NK-92 (cell line): ENCODE measurements around the gene CFAP141.

Experiments used
- DNase-seq: peaks from one replicate; lab custom pipeline; 2025; ENCODE audit not compliant: unreplicated experiment; lab: John Stamatoyannopoulos, UW

Gene CFAP141

GRCh38 chr1:154174654-154175053, 31.5 kb downstream of the CFAP141 start:
- DNase-seq: no peak

DNA sequence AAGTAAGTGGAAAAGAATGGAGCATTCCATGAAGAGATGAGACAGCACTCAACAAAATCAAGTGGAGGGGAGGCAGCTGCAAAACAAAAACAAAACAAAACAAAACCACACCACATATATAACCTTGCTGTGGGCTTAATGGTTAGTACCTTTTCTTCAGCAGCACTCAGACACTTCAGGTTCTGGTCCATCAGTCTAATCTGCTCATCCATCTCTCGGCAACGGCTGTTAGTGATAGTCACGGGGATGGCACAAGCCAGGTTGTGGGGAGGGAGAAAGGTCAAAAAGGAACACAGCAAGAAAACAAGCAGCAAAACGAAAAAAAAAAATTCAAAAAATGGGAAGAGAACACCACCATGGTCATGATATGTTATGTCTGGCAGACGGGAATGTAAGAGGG, 34.3 kb downstream of the CFAP141 start:
- DNase-seq: no peak

DNA sequence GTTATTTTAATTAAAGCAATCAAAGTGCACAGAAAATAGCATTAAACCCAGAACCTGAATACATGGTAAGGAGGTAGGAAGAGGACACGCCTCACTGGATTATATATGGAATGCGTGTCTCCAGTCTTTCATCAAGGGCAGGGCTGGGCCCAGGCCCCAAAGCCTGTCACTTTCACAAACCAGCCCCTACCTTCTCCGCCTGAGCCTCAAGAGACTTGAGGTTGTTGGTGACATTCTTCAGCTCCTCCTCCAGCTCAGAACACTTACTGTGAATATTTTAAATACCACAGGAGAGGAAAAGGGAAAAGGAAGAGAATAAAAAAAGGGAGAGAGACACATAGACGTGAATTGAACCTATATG, 34.9 kb downstream of the CFAP141 start:
- DNase-seq: no peak

- no peak for DNase-seq
Observed at GRCh38 chr1:154170547-154171222, 35.4 kb downstream of the CFAP141 start.

DNA sequence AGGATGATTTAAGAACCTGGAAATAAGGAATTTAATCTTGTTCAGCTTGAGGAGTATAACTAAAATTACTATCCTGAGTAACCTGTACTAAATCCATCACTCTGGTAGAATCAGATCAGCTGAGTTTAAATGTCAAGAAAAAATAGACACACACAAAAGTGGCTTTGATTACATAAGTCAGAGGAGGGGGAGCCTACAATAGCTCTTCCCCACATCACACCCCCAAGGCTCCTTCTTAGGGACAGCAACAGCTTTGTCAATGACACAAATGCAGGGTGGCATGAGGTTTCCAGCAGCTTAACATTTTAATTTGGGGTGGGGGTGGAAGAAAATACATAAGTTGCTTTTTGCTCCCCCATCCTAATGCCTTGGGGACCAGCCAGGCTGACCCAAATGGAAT, 38.7 kb downstream of the CFAP141 start:
- DNase-seq: no peak

DNA sequence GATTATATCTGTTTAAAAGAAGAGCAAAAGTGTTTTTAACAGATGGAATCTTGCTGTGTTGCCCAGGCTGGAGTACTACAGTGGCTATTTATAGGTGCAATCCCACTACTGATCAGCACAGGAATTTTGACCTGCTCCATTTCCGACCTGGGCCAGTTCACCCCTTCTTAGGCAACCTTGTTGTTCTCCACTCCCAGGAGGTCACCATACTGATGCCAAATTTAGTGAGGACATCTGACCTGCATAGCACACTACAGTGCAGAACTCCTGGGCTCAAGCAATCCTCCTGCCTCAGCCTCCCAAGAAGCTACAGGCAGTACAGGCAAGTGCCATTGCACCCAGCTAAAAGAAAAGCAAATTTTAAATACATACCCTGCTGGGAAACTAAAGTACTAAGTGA, 39.9 kb downstream of the CFAP141 start:
- DNase-seq: no peak

- no peak for DNase-seq
Observed at GRCh38 chr1:154159554-154159953, 46.6 kb downstream of the CFAP141 start.

DNA sequence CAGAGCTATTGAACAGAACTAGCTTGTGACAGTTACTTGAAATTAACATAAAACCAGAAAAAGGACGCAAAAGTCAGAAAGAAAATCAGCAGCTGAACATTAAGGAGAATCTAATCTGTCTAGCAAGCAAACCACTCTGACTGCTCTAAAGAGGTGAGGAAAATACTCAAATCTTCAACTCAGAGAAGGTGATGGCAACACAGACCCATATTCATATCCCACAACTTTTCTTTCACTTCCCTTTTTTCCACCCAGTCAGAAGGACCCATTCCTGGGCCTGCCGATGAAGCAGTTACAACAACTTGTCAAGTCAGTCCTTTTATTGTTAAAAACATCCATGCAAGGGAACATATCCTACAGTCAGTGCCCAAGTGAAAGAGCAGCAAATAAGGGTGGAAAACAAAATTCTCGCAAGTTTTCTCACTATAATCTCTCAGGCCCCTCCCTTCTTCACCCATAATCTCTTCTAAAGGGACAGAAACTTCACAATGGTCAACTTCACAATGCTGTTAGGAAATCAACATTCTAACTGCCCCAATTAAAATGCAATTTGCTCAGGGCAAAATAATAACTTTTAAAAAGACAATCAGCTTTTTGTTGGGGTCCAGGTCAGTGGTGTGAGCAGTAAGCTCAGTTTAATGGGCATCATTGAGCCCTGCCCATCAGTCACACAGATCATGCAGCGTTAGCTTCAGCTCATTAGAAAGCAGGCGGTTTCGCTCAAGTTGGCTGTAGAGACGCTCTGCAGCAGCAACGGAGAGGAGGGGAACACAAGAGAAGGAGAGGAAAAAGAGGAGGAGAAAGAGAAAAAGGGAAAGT, 47.6 kb downstream of the CFAP141 start:
- no peak for DNase-seq

DNA sequence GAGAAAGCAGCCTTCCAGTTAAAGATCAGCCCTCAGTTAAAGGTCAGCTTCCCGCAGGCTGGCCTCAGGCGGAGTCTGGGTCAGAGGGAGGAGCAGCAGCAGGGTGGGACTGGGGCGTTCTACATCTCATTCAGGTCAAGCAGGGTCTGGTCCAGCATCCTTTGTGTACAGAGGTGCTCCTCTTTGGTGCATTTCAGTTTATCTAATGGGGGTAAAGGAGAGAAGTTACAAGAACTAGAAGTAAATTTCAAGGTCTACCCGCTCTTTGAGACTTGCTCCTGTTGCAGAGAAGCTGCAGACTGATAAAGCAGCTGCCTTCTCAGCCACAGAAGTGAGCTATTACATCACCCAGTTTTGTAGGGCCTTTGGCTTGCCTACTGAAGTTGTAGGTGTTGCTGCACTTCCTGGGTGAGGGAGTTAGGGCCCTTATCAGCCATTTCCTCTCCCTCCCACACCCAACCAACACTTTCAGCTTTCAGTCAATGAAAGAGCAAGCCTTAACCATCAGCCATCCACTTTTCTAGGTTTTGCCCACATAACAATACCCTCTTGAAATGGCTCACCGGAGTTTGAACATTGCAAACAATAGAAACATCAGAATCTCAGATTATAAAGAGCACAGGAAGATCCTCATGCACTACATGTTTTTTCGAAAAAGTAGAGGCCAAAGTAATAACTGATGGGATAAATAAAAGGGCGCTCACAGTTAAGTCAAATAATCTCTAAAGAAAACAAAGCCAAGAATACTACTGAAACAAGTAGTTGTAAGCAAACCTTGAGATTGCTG, 48.4 kb downstream of the CFAP141 start:
- no peak for DNase-seq

- no peak for DNase-seq
Observed at GRCh38 chr1:154155251-154155650, 50.9 kb downstream of the CFAP141 start.

DNA sequence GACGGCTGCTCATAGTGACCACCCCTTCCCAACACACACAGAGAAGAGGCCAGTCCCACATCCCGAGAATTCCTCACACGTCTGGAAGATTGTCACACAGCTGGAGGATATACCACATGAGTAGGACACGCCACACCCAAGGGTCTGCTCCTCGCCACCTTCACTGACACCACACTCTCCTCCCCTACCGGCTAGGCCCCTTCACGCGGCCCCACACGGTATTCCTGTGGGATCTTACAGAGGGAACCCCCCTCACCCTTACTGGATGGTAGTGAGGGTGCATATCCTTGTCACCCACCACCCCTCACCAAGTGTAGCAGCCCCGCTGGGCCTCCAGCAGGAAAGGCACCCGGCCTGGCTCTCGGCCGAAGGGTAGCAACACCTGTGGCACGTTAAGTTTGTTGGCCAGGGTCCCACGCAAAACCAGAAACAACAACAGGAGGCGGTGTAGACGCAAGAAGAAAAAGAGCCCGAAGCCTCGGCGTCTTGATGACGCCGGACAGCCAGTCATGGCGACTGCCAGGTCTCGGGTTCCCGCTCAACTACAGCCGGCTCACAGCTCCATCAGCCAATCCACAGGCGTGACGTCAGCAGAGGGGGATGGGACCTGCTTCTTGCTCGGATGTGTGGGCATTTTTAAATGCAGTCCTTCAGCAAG, 51.5 kb downstream of the CFAP141 start, which contains the start of gene NUP210L:
Gene NUP210L (minus strand): TSS at position 540 of the 658 bp plus-strand sequence.
- no peak for DNase-seq

- DNase-seq: no peak
Observed at GRCh38 chr1:154154053-154154452, 52.1 kb downstream of the CFAP141 start.

DNA sequence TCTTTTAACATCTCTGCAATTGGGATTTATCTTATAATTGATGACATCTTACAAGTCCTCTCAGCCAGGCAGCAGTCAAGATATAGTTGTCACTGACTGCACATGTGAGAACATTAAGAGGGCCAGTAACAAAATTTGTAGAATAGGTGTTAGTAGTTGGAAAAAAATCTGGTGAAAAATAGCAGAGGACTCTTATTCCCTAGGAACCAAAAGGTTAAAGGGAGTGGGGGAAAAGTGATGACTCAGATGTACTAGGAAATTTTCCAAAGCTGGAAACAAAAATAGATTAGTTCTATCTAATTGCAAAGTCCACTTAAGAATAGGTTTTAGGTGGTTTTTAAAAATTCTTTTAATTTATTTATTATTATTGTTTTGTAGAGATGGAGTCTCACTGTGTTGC, 54.8 kb downstream of the CFAP141 start:
- DNase-seq: no peak
